HepG2 (cell line): ENCODE measurements around the gene RRBP1. TPM values are rescaled to one million over a fixed set of nuclear protein-coding genes. Genes with fewer than 3 reads are reported as not detected.

Experiments used
- ATAC-seq: fragments of 200-7000 bp; cut with Tn5 transposase; 3 replicates; pipeline ENCODE4 v1.9.1; 2020; ENCODE audit warnings: mild to moderate bottlenecking, moderate library complexity
- BruUV-seq: library from RNA; stranded (reverse); fragments of 400-500 nt; replicated peaks from 2 replicates; lab custom pipeline; 2021; lab: Mats Ljungman, UMichigan
- CTCF ChIA-PET: fragments of 300-600 bp; formaldehyde crosslinking; extraction: SDS; loops from one replicate; lab custom pipeline; 2021; ENCODE audit warnings: low total read pairs, inconsistent platforms, low intra/inter-chr PET ratio; lab: Yijun Ruan, JAX
- POLR2A ChIA-PET: fragments of 350-600 bp; sonication (Branson Sonifier 250); formaldehyde crosslinking; loops from one replicate; lab custom pipeline; 2020; ENCODE audit warnings: antibody characterized with exemption, inconsistent platforms; lab: Yijun Ruan, JAX
- DNase-seq: peaks from one replicate; pipeline ENCODE4 v3.0.0-alpha.2; 2015; ENCODE audit warnings: low spot score
- FAIRE-seq: peaks from 3 replicates; lab custom pipeline; 2011; peaks lifted over from hg19 to GRCh38; lab: Jason Lieb, UNC
- H2AFZ ChIP-seq: one replicate; pipeline ENCODE4 v1.6.1; 2011; ENCODE audit warnings: low read length, inconsistent platforms
- H3K27ac ChIP-seq: fragments of 300-600 bp; 3 replicates; pipeline ENCODE4 v1.8.0; 2011; ENCODE audit warnings: mixed run types, mild to moderate bottlenecking, mixed read lengths, low read length, inconsistent platforms; ENCODE audit not compliant: insufficient read depth; ENCODE audit errors: extremely low read length
- H3K27me3 ChIP-seq, 2 experiments: fragments of 200-600 bp in 1 of 2; 2 replicates in 1 of 2; 3 replicates in 1 of 2; pipeline versions ENCODE4 v1.6.0 to v1.8.0; 2011; ENCODE audit warnings: low read length in 2 of 2, mild to moderate bottlenecking in 2 of 2, moderate library complexity in 2 of 2, inconsistent platforms in 1 of 2; ENCODE audit not compliant: insufficient read depth in 2 of 2, control insufficient read depth in 1 of 2
- H3K36me3 ChIP-seq, 2 experiments: fragments of 200-600 bp in 1 of 2; replicated peaks in 1 of 2; 2 replicates in 1 of 2; 3 replicates in 1 of 2; pipeline versions ENCODE4 v1.5.1 to v1.8.0; 2011; ENCODE audit warnings: low read length in 2 of 2, inconsistent platforms in 1 of 2; ENCODE audit not compliant: insufficient read depth in 2 of 2, control insufficient read depth in 1 of 2
- H3K4me1 ChIP-seq: 2 replicates; pipeline ENCODE4 v1.5.1; 2012; ENCODE audit warnings: low read length, inconsistent platforms; ENCODE audit not compliant: insufficient read depth
- H3K4me2 ChIP-seq: 2 replicates; pipeline ENCODE4 v1.6.0; 2011; ENCODE audit warnings: low read depth, low read length, inconsistent platforms
- H3K4me3 ChIP-seq, 3 experiments: fragments of 200-600 bp in 1 of 3; sonication (generic), shearing (Covaris generic) in 1 of 3; replicated peaks in 1 of 3; 2 replicates each; pipeline ENCODE4 v1.5.1; 2011 to 2016; ENCODE audit warnings: low read length in 3 of 3, inconsistent platforms in 2 of 3, low read depth in 2 of 3, mild to moderate bottlenecking in 2 of 3, control low read depth in 1 of 3, mixed read lengths in 1 of 3; ENCODE audit not compliant: insufficient read depth in 1 of 3
- H3K79me2 ChIP-seq: one replicate; pipeline ENCODE4 v1.6.1; 2011; ENCODE audit warnings: low read length, inconsistent platforms; ENCODE audit not compliant: insufficient read depth
- H3K9ac ChIP-seq: 2 replicates; pipeline ENCODE4 v1.6.0; 2011; ENCODE audit warnings: mild to moderate bottlenecking, low read depth, low read length, inconsistent platforms; ENCODE audit not compliant: insufficient read depth
- H3K9me3 ChIP-seq: 2 replicates; pipeline ENCODE4 v1.5.1; 2012; ENCODE audit warnings: mild to moderate bottlenecking, low read length
- H4K20me1 ChIP-seq: 2 replicates; pipeline ENCODE4 v1.6.0; 2011; ENCODE audit warnings: inconsistent platforms, mild to moderate bottlenecking, low read length, moderate library complexity; ENCODE audit not compliant: insufficient read depth
- AKAP8 ChIP-seq: sonication (generic); formaldehyde crosslinking; IDR thresholded peaks from 2 replicates; pipeline ENCODE4 v1.5.1; 2020; ENCODE audit warnings: mild to moderate bottlenecking, missing genetic modification reagents
- FOXO4 ChIP-seq: sonication (generic); formaldehyde crosslinking; conservative IDR thresholded peaks from 2 replicates; pipeline ENCODE4 v1.8.1; 2023; ENCODE audit warnings: missing genetic modification reagents
- KIAA2018 ChIP-seq: sonication (generic); formaldehyde crosslinking; IDR thresholded peaks from 2 replicates; pipeline ENCODE4 v1.5.0; 2020; ENCODE audit warnings: mild to moderate bottlenecking, missing genetic modification reagents, borderline replicate concordance
- KLF9 ChIP-seq: IDR thresholded peaks from 2 replicates; pipeline ENCODE4 v1.6.1; 2016; ENCODE audit warnings: low read depth
- LBX2 ChIP-seq: sonication (generic); formaldehyde crosslinking; IDR thresholded peaks from 2 replicates; pipeline ENCODE4 v1.5.0; 2020; ENCODE audit warnings: missing genetic modification reagents, mild to moderate bottlenecking, borderline replicate concordance
- RBM22 ChIP-seq: fragments of 200-400 bp; formaldehyde crosslinking; optimal IDR thresholded peaks from 2 replicates; pipeline ENCODE3; 2017; ENCODE audit warnings: mild to moderate bottlenecking, low read length, moderate library complexity
- SSRP1 ChIP-seq: IDR thresholded peaks from 2 replicates; pipeline ENCODE4 v1.6.1; 2016; ENCODE audit warnings: control low read depth
- YEATS4 ChIP-seq: sonication (generic); formaldehyde crosslinking; IDR thresholded peaks from 2 replicates; pipeline ENCODE4 v1.4.0; 2020; ENCODE audit warnings: missing genetic modification reagents, borderline replicate concordance
- ZBTB7B ChIP-seq: sonication (generic); formaldehyde crosslinking; IDR thresholded peaks from 2 replicates; pipeline ENCODE4 v1.4.0; 2020; ENCODE audit warnings: missing genetic modification reagents
- ZFP90 ChIP-seq: sonication (generic); formaldehyde crosslinking; IDR thresholded peaks from 2 replicates; pipeline ENCODE4 v1.8.0; 2022; ENCODE audit warnings: missing genetic modification reagents, mild to moderate bottlenecking, inconsistent platforms, borderline replicate concordance
- ZNF234 ChIP-seq: sonication (generic); formaldehyde crosslinking; conservative IDR thresholded peaks from 2 replicates; pipeline ENCODE4 v1.5.1; 2020; ENCODE audit warnings: mild to moderate bottlenecking, missing genetic modification reagents
- ZNF678 ChIP-seq: sonication (generic); formaldehyde crosslinking; IDR thresholded peaks from 2 replicates; pipeline ENCODE4 v1.4.0; 2020; ENCODE audit warnings: mild to moderate bottlenecking, missing genetic modification reagents
- ZNF75D ChIP-seq: sonication (generic); formaldehyde crosslinking; IDR thresholded peaks from 2 replicates; pipeline ENCODE4 v1.8.1; 2023; ENCODE audit warnings: missing genetic modification reagents, mild to moderate bottlenecking, borderline replicate concordance
- ZNF768 ChIP-seq: sonication (generic); formaldehyde crosslinking; IDR thresholded peaks from 2 replicates; pipeline ENCODE4 v1.4.0; 2020; ENCODE audit warnings: missing genetic modification reagents
- ZSCAN20 ChIP-seq: sonication (generic); formaldehyde crosslinking; IDR thresholded peaks from 2 replicates; pipeline ENCODE4 v1.4.0; 2020; ENCODE audit warnings: missing genetic modification reagents, mild to moderate bottlenecking, borderline replicate concordance
- WGBS: methylation state at CpG from one replicate; pipeline ENCODE4 v1.1.6; 2017; ENCODE audit warnings: low lambda C conversion rate; 5-methylcytosine and 5-hydroxymethylcytosine counted together
- in situ Hi-C: cut with HindIII; loops from 2 replicates; pipeline ENCODE4 v1.10.0; 2017; ENCODE audit warnings: low pct_unique_long_range_greater_than_20kb; ENCODE audit not compliant: extremely low pct_ligation_motif_present
- intact Hi-C: fragments of 100-400 bp; cut with micrococcal nuclease; formaldehyde crosslinking; loops from one replicate; pipeline ENCODE4 v1.10.0; 2022; ENCODE audit not compliant: unreplicated experiment
- polyA plus RNA-seq, 8 experiments: library from polyadenylated mRNA; depleted of rRNA in 3 of 8; stranded (reverse) in 7 of 8; unstranded in 1 of 8; fragments of >200 nt; fragmentation: Illumina TruSeq in 4 of 8; extraction: Trizol in 4 of 8; gene quantifications; 2 replicates each; pipeline versions ENCODE4 v1.2.1 to v1.2.3, GENCODE V29; 2011 to 2016; ENCODE audit warnings: low read depth in 4 of 8, missing spikeins in 1 of 8, mixed read lengths in 1 of 8; ENCODE audit not compliant: insufficient read depth in 1 of 8
- total RNA-seq, 5 experiments: library from RNA; depleted of rRNA; stranded (reverse); fragments of >200 nt; fragmentation: Illumina TruSeq; extraction: Trizol; gene quantifications; 2 replicates each; pipeline ENCODE4 v1.2.3, GENCODE V29; 2016; ENCODE audit warnings: low read depth in 1 of 5

RRBP1 gene
- total and polyA plus RNA-seq, 2 of the 13 experiments (the other 11 are each of a cell fraction or from before 2014, with no cell fraction given) = 150 to 222 TPM

GRCh38 chr20:17624070-17624469, 58.0 kb downstream of the RRBP1 start:
- ATAC-seq (no peak), DNase-seq (no peak), FAIRE-seq (no peak)
- intact Hi-C loops (no loop called here), in situ Hi-C loops (no loop called here)
- Histone ChIP-seq H3K79me2 (no peaks in the 10 kb centered on the region), H3K4me2 (no peak overlapping the region), H3K27ac (no peak overlapping the region), H4K20me1 (peaks cover 22% of the 10 kb centered on the region; the same call in 1 of the 2 replicates), H3K4me3 (no peak overlapping the region), H2AFZ (no peak overlapping the region), H3K27me3 (no peaks in the 10 kb centered on the region), H3K9ac (no peak overlapping the region), H3K9me3 (no peaks in the 10 kb centered on the region), H3K4me1 (no peaks in the 10 kb centered on the region), H3K36me3 (peaks cover 96 to 98% of the 10 kb centered on the region in 2 experiments)
- CTCF ChIA-PET = no interaction called here
- POLR2A ChIA-PET = no interaction called here
- BruUV-seq = no TSS peak
- 96% methylated on average over 12 of the region's 12 CpGs for WGBS
- TF ChIP-seq ZNF75D (CRISPR knock-in tag) (no peak), RBM22 (peak; percentile 1), ZNF234 (CRISPR knock-in tag) (no peak), LBX2 (CRISPR knock-in tag) (0 out of 2 replicates have a peak, but pooled peaks have one; percentile 1), ZFP90 (no peak), ZSCAN20 (CRISPR knock-in tag) (no peak), SSRP1 (CRISPR knock-in tag) (peak; percentile 50; the same call in 1 of the 2 replicates), FOXO4 (CRISPR knock-in tag) (0 out of 2 replicates have a peak, but pooled peaks have one; percentile 6), ZBTB7B (CRISPR knock-in tag) (no peak), KIAA2018 (no peak), AKAP8 (0 out of 2 replicates have a peak, but pooled peaks have one; percentile 6), ZNF768 (CRISPR knock-in tag) (no peak), ZNF678 (CRISPR knock-in tag) (no peak), KLF9 (CRISPR knock-in tag) (no peak), YEATS4 (CRISPR knock-in tag) (no peak)
